ENCODE data around the gene TRIM47. TPM values are rescaled to one million over a fixed set of nuclear protein-coding genes. Genes with fewer than 3 reads are reported as not detected.

The TRIM47 gene
- total and polyA plus RNA-seq, 2 of the 13 experiments (the other 11 are each of a cell fraction or from before 2014, with no cell fraction given): 33.5 to 82.0 TPM

DNA sequence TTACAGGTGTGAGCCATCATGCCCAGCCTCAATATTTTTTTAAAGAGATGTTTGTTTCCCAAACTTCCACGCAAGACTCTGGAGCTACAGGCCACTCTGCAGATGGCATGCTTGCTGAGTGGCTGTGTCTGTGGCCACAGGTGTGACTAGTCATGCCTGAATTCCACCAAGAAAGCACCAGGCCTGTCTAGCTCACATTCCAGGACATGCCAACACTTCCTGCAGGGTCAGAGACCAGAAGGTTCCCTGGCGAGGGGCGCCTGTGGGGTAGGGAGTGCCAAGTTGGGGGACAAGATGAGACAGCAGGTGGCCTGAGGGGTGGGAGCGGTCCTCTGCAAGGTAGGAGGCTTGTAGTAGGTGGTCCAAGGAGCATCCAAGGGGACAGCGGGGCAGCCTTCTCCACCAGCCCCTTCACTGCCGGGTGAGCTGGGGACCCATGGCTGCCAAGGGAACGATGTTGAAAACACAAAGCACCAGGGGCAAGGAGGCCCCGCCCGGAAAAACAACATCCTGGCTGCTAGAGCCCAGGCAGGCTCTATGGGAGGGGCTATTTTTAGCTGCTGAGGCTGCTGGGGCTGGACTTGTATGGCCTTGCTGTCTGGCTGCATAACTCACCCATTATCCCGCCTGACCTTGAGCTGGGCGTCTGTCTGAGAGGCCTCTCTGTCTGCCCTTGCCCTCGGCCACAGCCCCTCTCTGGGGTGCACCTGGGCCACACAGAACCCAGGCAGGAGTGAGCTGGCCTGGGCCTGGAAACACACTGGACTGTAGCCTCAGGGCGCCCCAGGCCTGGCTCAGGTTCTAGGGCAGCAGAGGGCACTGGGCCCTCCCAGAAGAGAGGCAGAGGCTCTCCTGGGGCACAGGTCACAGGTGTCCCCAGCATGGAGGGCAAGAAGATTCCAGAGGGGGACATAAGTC is 5.7 kb downstream of the TRIM47 start (continued):
- TF ChIP-seq ZNF318 (CRISPR knock-in tag; IDR thresholded peaks at IDR 0.05) (0 out of 2 replicates have a peak, but pooled peaks have one; percentile 63), ZFX (CRISPR knock-in tag; IDR thresholded peaks at IDR 0.05; ENCODE audit: low read depth) (peak; percentile 98), ZNF616 (CRISPR knock-in tag; IDR thresholded peaks at IDR 0.05; ENCODE audit: low read depth) (no peak), ZNF496 (CRISPR knock-in tag; IDR thresholded peaks at IDR 0.05; ENCODE audit: insufficient replicate concordance) (no peak), GZF1 (CRISPR knock-in tag; IDR thresholded peaks at IDR 0.05) (peak; percentile 82), ZSCAN5A (CRISPR knock-in tag; IDR thresholded peaks at IDR 0.05; ENCODE audit: borderline replicate concordance) (peak; percentile 63; the same call in 1 of the 2 replicates), ASH2L (IDR thresholded peaks at IDR 0.05; ENCODE audit: insufficient read length, low read depth, low read length) (peak; percentile 60), HDAC1 (CRISPR knock-in tag; IDR thresholded peaks at IDR 0.05) (peak; percentile 95), THRA (CRISPR knock-in tag; IDR thresholded peaks at IDR 0.05; ENCODE audit: borderline replicate concordance) (peak; percentile 99), RERE (CRISPR knock-in tag; IDR thresholded peaks at IDR 0.05; ENCODE audit: low read depth) (peak; percentile 82)

Data from HepG2 (cell line).